NOMO-1 treated with dmso at 0.1 percent for 144 hours (cell line): ENCODE data around the gene PDGFB.

Experiments
- DNase-seq: peaks from one replicate; lab custom pipeline; 2025; ENCODE audit not compliant: unreplicated experiment; lab: John Stamatoyannopoulos, UW

Gene PDGFB

DNA sequence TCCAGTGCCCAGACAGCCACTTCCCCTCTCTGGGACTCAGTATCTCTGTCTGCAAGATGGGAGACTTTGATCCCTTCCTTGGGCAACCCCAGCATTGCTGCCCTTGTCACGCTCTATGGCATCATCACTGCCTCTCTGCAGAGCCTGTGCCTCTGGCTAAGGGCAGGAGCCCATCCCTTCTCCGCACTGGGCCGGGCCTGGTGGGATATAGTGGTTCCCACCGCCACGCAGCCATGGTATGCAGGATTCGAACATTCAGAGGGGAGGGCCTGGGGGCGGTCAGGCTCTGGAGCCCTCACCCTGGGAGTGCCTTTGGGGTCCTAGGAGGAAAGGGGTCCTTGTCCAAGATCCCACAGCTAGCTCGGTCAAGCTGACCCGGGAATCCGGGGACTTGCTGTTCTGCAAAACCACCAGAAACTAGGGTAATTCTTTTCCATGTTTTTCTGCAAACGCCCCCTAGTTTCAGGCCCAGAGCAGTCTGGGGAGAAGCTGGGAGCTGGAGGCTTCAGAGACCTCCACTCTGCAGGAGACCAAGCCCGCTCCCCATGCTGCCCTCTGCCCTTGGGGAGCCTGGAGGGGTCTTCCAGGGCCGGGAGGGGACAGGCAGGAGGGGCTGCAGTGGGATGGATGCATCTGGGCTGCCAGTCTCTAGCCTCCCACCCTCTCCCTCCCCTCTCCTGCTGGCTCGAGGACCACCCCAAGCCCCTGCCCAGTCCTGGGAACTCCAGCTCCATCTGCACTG is 67.9 kb downstream of the PDGFB start:
- DNase-seq: no peak

- no peak for DNase-seq
These were observed 68.6 kb downstream of the PDGFB start for GRCh38 chr22:39176143-39176713.

- no peak for DNase-seq
These were observed 69.2 kb downstream of the PDGFB start for GRCh38 chr22:39175353-39176142.

DNA sequence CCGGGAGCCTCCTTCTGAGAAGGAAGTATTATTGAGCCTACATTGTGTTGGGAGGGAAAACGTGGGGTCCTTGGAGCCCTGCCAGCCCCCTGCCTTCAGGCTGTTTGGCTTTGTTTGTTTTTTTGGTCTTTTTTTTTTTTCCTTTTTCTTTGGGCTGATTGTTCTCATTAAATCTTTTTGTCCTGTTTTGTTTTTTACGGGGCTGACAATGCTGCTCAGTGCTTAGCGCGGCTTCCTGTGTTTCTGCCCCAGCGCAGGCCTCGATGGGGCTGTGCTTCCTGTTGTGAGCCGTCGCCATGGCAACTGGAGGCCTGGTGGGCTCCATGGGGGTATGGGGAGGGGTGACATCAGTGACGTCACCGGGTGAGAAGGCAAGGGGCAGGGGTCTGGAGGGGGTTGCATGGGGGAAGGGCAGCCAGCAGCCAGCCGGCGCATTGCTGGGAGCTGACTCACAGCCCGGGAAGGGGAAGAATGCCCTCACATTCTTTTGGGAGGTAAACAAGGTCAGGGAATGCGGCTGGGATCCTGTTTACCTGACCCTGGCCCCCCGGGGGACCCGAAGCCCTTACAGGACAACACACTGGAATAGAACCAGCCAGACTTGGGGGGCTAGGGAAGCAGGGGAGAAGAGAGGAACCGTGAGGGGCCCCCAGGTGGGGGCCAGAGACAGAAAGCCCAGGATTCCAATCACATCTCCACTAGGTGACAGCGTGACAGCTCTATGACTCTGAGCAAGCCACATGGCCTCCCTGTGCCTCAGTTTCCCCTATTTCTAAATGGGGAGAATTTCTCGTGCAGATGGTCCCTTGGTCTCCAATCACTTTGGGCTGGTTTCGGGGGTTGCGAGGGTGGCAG is 70.1 kb downstream of the PDGFB start:
- DNase-seq: peak; percentile 4

DNA sequence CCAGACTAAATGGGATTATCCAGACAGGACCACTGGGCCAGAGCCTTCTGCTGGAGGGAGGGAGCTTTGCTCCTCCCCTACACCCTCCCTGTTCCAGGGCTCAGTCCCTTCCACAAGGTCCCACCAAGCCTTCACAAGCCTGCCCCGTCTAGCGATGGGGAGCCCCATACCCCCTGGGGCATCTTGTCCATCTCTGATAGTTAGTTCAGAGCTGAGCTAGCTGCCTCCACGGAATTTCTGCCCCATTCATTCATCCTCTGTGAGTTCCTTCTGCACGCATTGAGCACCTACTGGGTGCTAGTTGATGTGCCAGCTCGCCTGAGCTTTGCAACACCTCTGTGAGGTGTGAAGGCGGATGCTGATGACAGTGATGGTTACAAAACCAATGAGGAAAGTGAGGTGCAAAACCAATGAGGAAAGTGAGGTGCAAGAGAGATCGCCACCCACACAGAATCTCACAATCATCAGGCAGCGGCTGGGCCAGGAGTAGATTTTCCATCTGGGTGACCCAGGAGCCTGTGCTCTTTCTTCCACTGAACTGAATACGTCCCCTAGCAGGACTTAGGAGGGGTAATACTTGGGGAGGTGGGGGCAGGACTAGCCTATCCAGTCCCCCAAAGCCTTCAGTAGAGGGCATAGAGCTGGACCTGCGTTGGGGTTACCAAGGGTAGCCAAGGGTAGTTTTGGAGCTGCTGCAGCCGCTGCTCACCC is 70.8 kb downstream of the PDGFB start:
- no peak for DNase-seq
